GM12878 (cell line): Measurements from ENCODE around the gene FBRSL1. TPM values are rescaled to one million over a fixed set of nuclear protein-coding genes. Genes with fewer than 3 reads are reported as not detected.

Experiments used
- ATAC-seq: fragments of 200-7000 bp; cut with Tn5 transposase; 3 replicates; pipeline ENCODE4 v1.9.1; 2020; ENCODE audit warnings: mild to moderate bottlenecking, moderate library complexity
- BruUV-seq: library from RNA; stranded (reverse); fragments of 400-500 nt; replicated peaks from 2 replicates; lab custom pipeline; 2021; lab: Mats Ljungman, UMichigan
- CTCF ChIA-PET: fragments of 300-600 bp; sonication (Branson Sonifier 250); formaldehyde crosslinking; extraction: SDS; loops from one replicate; lab custom pipeline; 2021; ENCODE audit warnings: inconsistent platforms; lab: Yijun Ruan, JAX
- POLR2A ChIA-PET: fragments of 350-600 bp; formaldehyde crosslinking; extraction: SDS; loops from one replicate; lab custom pipeline; 2021; ENCODE audit warnings: inconsistent platforms; lab: Charles Lee
- RAD21 ChIA-PET: fragments of 300-600 bp; sonication (Branson Sonifier 250); formaldehyde crosslinking; loops from one replicate; lab custom pipeline; 2023; ENCODE audit warnings: antibody characterized with exemption; ENCODE audit not compliant: unreplicated experiment; lab: Charles Lee
- SMC1A ChIA-PET: fragments of 300-600 bp; sonication (Branson Sonifier 250); formaldehyde crosslinking; loops from one replicate; lab custom pipeline; 2023; ENCODE audit not compliant: unreplicated experiment, uncharacterized antibody; lab: Charles Lee
- DNase-seq: peaks from one replicate; pipeline ENCODE4 v3.0.0-alpha.2; 2011; ENCODE audit warnings: low read depth, low spot score
- FAIRE-seq: peaks from 3 replicates; lab custom pipeline; 2011; peaks lifted over from hg19 to GRCh38; lab: Jason Lieb, UNC
- H2AFZ ChIP-seq: 2 replicates; pipeline ENCODE4 v1.6.0; 2011; ENCODE audit warnings: low read depth, low read length, control low read depth; ENCODE audit not compliant: control insufficient read depth
- H3K27ac ChIP-seq: 2 replicates; pipeline ENCODE4 v1.5.1; 2011; ENCODE audit warnings: control low read depth; ENCODE audit not compliant: control insufficient read depth, insufficient read depth
- H3K27me3 ChIP-seq, 2 experiments: replicated peaks in 1 of 2; 2 replicates each; pipeline versions ENCODE4 v1.6.0 to v1.6.1; 2011; ENCODE audit warnings: low read length in 1 of 2; ENCODE audit not compliant: control insufficient read depth in 2 of 2, insufficient read depth in 2 of 2
- H3K36me3 ChIP-seq, 2 experiments: 2 replicates each; pipeline ENCODE4 v1.5.1; 2011; ENCODE audit warnings: low read length in 1 of 2; ENCODE audit not compliant: control insufficient read depth in 2 of 2, insufficient read depth in 2 of 2
- H3K4me1 ChIP-seq: 2 replicates; pipeline ENCODE4 v1.6.1; 2011; ENCODE audit warnings: mild to moderate bottlenecking, low read length, moderate library complexity, mixed read lengths; ENCODE audit not compliant: control insufficient read depth, insufficient read depth
- H3K4me2 ChIP-seq: 2 replicates; pipeline ENCODE4 v1.6.0; 2011; ENCODE audit warnings: control low read depth; ENCODE audit not compliant: control insufficient read depth, insufficient read depth
- H3K4me3 ChIP-seq: fragments of 200-600 bp; sonication (generic); 2 replicates; pipeline ENCODE4 v1.5.1; 2016
- H3K79me2 ChIP-seq: 2 replicates; pipeline ENCODE4 v1.6.0; 2011; ENCODE audit warnings: low read length; ENCODE audit not compliant: control insufficient read depth, insufficient read depth
- H3K9ac ChIP-seq: 2 replicates; pipeline ENCODE4 v1.8.0; 2011; ENCODE audit warnings: low read length, control low read depth, mixed read lengths; ENCODE audit not compliant: control insufficient read depth, insufficient read depth
- H3K9me3 ChIP-seq: replicated peaks from 3 replicates; pipeline ENCODE4 v1.5.1; 2011; ENCODE audit warnings: mild to moderate bottlenecking, low read length; ENCODE audit not compliant: control insufficient read depth, insufficient read depth
- H4K20me1 ChIP-seq: 2 replicates; pipeline ENCODE4 v1.6.0; 2011; ENCODE audit not compliant: control insufficient read depth, insufficient read depth
- ATF7 ChIP-seq: fragments of 450-650 bp; IDR thresholded peaks from 2 replicates; pipeline ENCODE4 v1.6.1; 2016; ENCODE audit warnings: low read depth, mild to moderate bottlenecking
- CEBPB ChIP-seq, 2 experiments: fragments of 150-350 bp in 1 of 2; IDR thresholded peaks; 2 replicates each; pipeline ENCODE4 v1.6.1; 2012 to 2014; ENCODE audit warnings: low read depth in 2 of 2, low read length in 2 of 2, borderline replicate concordance in 1 of 2, inconsistent platforms in 1 of 2
- CHD2 ChIP-seq: IDR thresholded peaks from 2 replicates; pipeline ENCODE4 v1.6.1; 2011; ENCODE audit warnings: low read depth, low read length, improper control_type of control experiment, borderline replicate concordance
- E2F4 ChIP-seq: IDR thresholded peaks from 2 replicates; pipeline ENCODE4 v1.6.1; 2012; ENCODE audit warnings: low read depth, low read length, improper control_type of control experiment
- EP300 ChIP-seq, 2 experiments: fragments of 150-350 bp in 1 of 2; IDR thresholded peaks; 2 replicates each; pipeline ENCODE4 v1.6.1; 2011 to 2012; ENCODE audit warnings: low read depth in 2 of 2, low read length in 2 of 2, borderline replicate concordance in 1 of 2, improper control_type of control experiment in 1 of 2, inconsistent platforms in 1 of 2; ENCODE audit not compliant: control insufficient read depth in 1 of 2
- EZH2 ChIP-seq: IDR thresholded peaks from 2 replicates; pipeline ENCODE4 v1.6.1; 2012; ENCODE audit warnings: low read depth, mild to moderate bottlenecking, control low read depth, inconsistent platforms, low read length, borderline replicate concordance; ENCODE audit not compliant: control insufficient read depth
- HCFC1 ChIP-seq: fragments of 150-350 bp; IDR thresholded peaks from 2 replicates; pipeline ENCODE4 v1.6.1; 2014; ENCODE audit warnings: low read length
- MTA3 ChIP-seq: IDR thresholded peaks from 2 replicates; pipeline ENCODE4 v1.6.1; 2012; ENCODE audit warnings: low read length, inconsistent platforms, borderline replicate concordance
- MYC ChIP-seq: IDR thresholded peaks from 2 replicates; pipeline ENCODE4 v1.6.1; 2011; ENCODE audit warnings: mild to moderate bottlenecking, low read length, moderate library complexity, inconsistent platforms; ENCODE audit not compliant: insufficient read depth, insufficient replicate concordance, insufficient read length, severe bottlenecking
- NFYA ChIP-seq: IDR thresholded peaks from 2 replicates; pipeline ENCODE4 v1.6.1; 2011; ENCODE audit warnings: low read depth, mild to moderate bottlenecking, low read length, improper control_type of control experiment, borderline replicate concordance
- SIN3A ChIP-seq: IDR thresholded peaks from 2 replicates; pipeline ENCODE4 v1.6.1; 2012; ENCODE audit warnings: low read depth, low read length, improper control_type of control experiment
- SP1 ChIP-seq: IDR thresholded peaks from one replicate; pipeline ENCODE4 v1.6.1; 2011; ENCODE audit warnings: low read depth, low read length
- SRF ChIP-seq, 2 experiments: IDR thresholded peaks; 2 replicates each; pipeline ENCODE4 v1.6.1; 2011; ENCODE audit warnings: low read depth in 2 of 2, low read length in 2 of 2, mild to moderate bottlenecking in 1 of 2, moderate library complexity in 1 of 2
- USF2 ChIP-seq: IDR thresholded peaks from 2 replicates; pipeline ENCODE4 v1.6.1; 2011; ENCODE audit warnings: low read depth, low read length, improper control_type of control experiment, borderline replicate concordance
- ZBED1 ChIP-seq: IDR thresholded peaks from 2 replicates; pipeline ENCODE4 v1.6.1; 2016; ENCODE audit warnings: borderline replicate concordance
- ZSCAN29 ChIP-seq: fragments of 450-650 bp; IDR thresholded peaks from 2 replicates; pipeline ENCODE4 v1.6.1; 2017; ENCODE audit warnings: mild to moderate bottlenecking, moderate library complexity
- WGBS: methylation state at CpG from one replicate; pipeline ENCODE4 v1.1.6; 2016; ENCODE audit warnings: low lambda C conversion rate; ENCODE audit not compliant: insufficient replicate concordance, insufficient coverage; ENCODE audit errors: missing lambda C conversion rate; 5-methylcytosine and 5-hydroxymethylcytosine counted together
- in situ Hi-C: fragments of 300-500 bp; cut with MboI; formaldehyde crosslinking; loops from 9 replicates; pipeline ENCODE4 v1.14.3; 2018; ENCODE audit warnings: mixed read lengths
- intact Hi-C: fragments of 100-400 bp; cut with micrococcal nuclease; formaldehyde crosslinking; loops from one replicate; pipeline ENCODE4 v1.14.2; 2022; ENCODE audit not compliant: unreplicated experiment
- polyA plus RNA-seq, 11 experiments: library from polyadenylated mRNA; depleted of rRNA in 4 of 11; unstranded in 6 of 11; stranded (reverse) in 5 of 11; fragments of >200 nt; fragmentation: Nextera tagmentation in 4 of 11; fragmentation: Illumina TruSeq in 1 of 11; extraction: Ambion mirVana in 4 of 11; extraction: Trizol in 1 of 11; gene quantifications; 1 replicate in 1 of 11; 2 replicates in 10 of 11; pipeline versions ENCODE4 v1.2.1 to v1.2.3, GENCODE V29; 2011 to 2016; ENCODE audit warnings: inconsistent platforms in 2 of 11, missing spikeins in 2 of 11, low read depth in 1 of 11
- total RNA-seq, 4 experiments: library from RNA; depleted of rRNA in 3 of 4; stranded (reverse); fragments of >200 nt in 3 of 4; fragmentation: Illumina TruSeq in 1 of 4; extraction: Trizol in 1 of 4; gene quantifications; 2 replicates each; pipeline versions ENCODE4 v1.2.1 to v1.2.3, GENCODE V29; 2013 to 2021
- TF ChIP-seq, protein P1 (sequence below): fragments of 150-350 bp; IDR thresholded peaks from 2 replicates; pipeline ENCODE4 v1.6.1; 2014; ENCODE audit warnings: mild to moderate bottlenecking, low read depth, low read length
- TF ChIP-seq, protein P2 (sequence below): fragments of 450-650 bp; IDR thresholded peaks from 2 replicates; pipeline ENCODE4 v1.6.1; 2017; ENCODE audit warnings: mild to moderate bottlenecking, moderate library complexity

Gene FBRSL1
- total and polyA plus RNA-seq, 10 of the 15 experiments (the other 5 are each of a cell fraction or from before 2014, with no cell fraction given), result 0.19 to 55.1 (median 4.1) TPM

DNA sequence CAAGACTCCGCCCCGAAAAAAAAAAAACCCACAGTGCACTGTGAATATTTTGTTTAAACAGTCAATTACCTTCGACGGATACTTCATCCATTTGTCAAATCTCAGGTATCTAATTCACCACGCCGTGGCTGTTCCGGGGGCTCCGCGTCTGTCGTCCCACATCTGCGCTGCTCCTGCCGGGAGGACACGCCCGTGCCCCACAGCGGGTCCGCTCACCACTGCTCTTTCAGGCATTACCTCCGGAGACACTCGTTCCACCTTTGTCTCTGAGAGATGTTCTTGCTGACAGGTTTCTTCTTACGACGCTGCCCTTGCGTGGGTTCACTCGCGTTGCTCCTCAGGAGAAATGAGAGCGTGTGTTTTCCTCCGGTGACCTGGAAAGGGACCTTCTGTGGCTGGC is 46.9 kb upstream of the FBRSL1 start:
- H3K27ac ChIP-seq, result no peak overlapping the region
- SMC1A ChIA-PET, result no interaction called here
- intact Hi-C loops, result no loop called here

More for the DNA sequence above, 46.9 kb upstream of the FBRSL1 start:
- H3K9me3 ChIP-seq, result no peaks in the 10 kb centered on the region
- H3K4me1 ChIP-seq, result peaks cover 3% of the 10 kb centered on the region; the same call in 1 of the 2 replicates
- no peaks in the 10 kb centered on the region; a peak in 1 of 4 replicates for H3K27me3 ChIP-seq
- ChIA-PET CTCF (no interaction called here), RAD21 (no interaction called here), POLR2A (no interaction called here)
- no peaks in the 10 kb centered on the region for H3K36me3 ChIP-seq
- FAIRE-seq (no peak), ATAC-seq (no peak), DNase-seq (no peak)
- in situ Hi-C loops, result no loop called here
- H4K20me1 ChIP-seq, result no peaks in the 10 kb centered on the region
- no peak overlapping the region for H3K9ac ChIP-seq
- H2AFZ ChIP-seq, result no peak overlapping the region
- no peak overlapping the region for H3K4me2 ChIP-seq
- H3K79me2 ChIP-seq, result no peaks in the 10 kb centered on the region
- BruUV-seq, result no TSS peak
- WGBS, result 80% methylated on average over 25 of the region's 25 CpGs
- H3K4me3 ChIP-seq, result no peak overlapping the region
- TF ChIP-seq SP1 (no peak), USF2 (no peak), EZH2 (no peak), ZSCAN29 (no peak), CHD2 (no peak), NFYA (no peak), E2F4 (no peak), MYC (no peak), CEBPB (IDR thresholded peaks at IDR 0.05; ENCODE audit: borderline replicate concordance in 1 of 2, low read depth in 2 of 2, low read length in 2 of 2) (no peak), EP300 (IDR thresholded peaks at IDR 0.05; ENCODE audit: borderline replicate concordance in 1 of 2, control insufficient read depth in 1 of 2, low read depth in 2 of 2, low read length in 2 of 2) (no peak), MTA3 (no peak), ATF7 (no peak), SIN3A (no peak), HCFC1 (no peak), ZBED1 (no peak), SRF (IDR thresholded peaks at IDR 0.05; ENCODE audit: low read depth in 2 of 2, low read length in 2 of 2) (no peak)
- TF ChIP-seq, protein P1, sequence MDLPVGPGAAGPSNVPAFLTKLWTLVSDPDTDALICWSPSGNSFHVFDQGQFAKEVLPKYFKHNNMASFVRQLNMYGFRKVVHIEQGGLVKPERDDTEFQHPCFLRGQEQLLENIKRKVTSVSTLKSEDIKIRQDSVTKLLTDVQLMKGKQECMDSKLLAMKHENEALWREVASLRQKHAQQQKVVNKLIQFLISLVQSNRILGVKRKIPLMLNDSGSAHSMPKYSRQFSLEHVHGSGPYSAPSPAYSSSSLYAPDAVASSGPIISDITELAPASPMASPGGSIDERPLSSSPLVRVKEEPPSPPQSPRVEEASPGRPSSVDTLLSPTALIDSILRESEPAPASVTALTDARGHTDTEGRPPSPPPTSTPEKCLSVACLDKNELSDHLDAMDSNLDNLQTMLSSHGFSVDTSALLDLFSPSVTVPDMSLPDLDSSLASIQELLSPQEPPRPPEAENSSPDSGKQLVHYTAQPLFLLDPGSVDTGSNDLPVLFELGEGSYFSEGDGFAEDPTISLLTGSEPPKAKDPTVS, result no peak
- TF ChIP-seq, protein P2, sequence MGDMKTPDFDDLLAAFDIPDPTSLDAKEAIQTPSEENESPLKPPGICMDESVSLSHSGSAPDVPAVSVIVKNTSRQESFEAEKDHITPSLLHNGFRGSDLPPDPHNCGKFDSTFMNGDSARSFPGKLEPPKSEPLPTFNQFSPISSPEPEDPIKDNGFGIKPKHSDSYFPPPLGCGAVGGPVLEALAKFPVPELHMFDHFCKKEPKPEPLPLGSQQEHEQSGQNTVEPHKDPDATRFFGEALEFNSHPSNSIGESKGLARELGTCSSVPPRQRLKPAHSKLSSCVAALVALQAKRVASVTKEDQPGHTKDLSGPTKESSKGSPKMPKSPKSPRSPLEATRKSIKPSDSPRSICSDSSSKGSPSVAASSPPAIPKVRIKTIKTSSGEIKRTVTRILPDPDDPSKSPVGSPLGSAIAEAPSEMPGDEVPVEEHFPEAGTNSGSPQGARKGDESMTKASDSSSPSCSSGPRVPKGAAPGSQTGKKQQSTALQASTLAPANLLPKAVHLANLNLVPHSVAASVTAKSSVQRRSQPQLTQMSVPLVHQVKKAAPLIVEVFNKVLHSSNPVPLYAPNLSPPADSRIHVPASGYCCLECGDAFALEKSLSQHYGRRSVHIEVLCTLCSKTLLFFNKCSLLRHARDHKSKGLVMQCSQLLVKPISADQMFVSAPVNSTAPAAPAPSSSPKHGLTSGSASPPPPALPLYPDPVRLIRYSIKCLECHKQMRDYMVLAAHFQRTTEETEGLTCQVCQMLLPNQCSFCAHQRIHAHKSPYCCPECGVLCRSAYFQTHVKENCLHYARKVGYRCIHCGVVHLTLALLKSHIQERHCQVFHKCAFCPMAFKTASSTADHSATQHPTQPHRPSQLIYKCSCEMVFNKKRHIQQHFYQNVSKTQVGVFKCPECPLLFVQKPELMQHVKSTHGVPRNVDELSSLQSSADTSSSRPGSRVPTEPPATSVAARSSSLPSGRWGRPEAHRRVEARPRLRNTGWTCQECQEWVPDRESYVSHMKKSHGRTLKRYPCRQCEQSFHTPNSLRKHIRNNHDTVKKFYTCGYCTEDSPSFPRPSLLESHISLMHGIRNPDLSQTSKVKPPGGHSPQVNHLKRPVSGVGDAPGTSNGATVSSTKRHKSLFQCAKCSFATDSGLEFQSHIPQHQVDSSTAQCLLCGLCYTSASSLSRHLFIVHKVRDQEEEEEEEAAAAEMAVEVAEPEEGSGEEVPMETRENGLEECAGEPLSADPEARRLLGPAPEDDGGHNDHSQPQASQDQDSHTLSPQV, result no peak
